Measurements from ENCODE around the gene C11orf86. TPM values are rescaled to one million over a fixed set of nuclear protein-coding genes. Genes with fewer than 3 reads are reported as not detected.

The C11orf86 gene
- total and polyA plus RNA-seq, 2 of the 8 experiments (the other 6 are each of a cell fraction or from before 2014, with no cell fraction given), result 0.91 to 0.97 TPM

GRCh38 chr11:67002921-67003411, 27.9 kb downstream of the C11orf86 start:
- Histone ChIP-seq H3K79me2 (ENCODE audit: control insufficient read depth in 1 of 2, insufficient read depth in 2 of 2, low read length in 2 of 2) (no peaks in the 10 kb centered on the region), H3K4me3 (ENCODE audit: extremely low read depth in 1 of 4, insufficient read depth in 2 of 4, low read depth in 3 of 4, low read length in 4 of 4) (peak overlapping the region in 1 of 4 experiments; percentile 26; a peak in 1 of 8 replicates), H4K20me1 (replicated peaks in 1 of 2; ENCODE audit: control insufficient read depth in 1 of 2, insufficient read depth in 2 of 2, low read length in 2 of 2) (no peaks in the 10 kb centered on the region), H3K14ac (ENCODE audit: insufficient read length) (no peak overlapping the region), H3K18ac (ENCODE audit: extremely low read depth, low read length) (peak overlapping the region; percentile 92; the same call in 1 of the 2 replicates), H2BK120ac (replicated peaks; ENCODE audit: low read depth, low read length) (no peak overlapping the region), H3K27me3 (replicated peaks in 1 of 4; ENCODE audit: control insufficient read depth in 3 of 4, extremely low read depth in 1 of 4, insufficient read depth in 3 of 4, low read length in 3 of 4) (no peaks in the 10 kb centered on the region), H3K79me1 (ENCODE audit: low read depth, low read length) (no peaks in the 10 kb centered on the region), H2BK20ac (ENCODE audit: low read length) (peak overlapping the region; percentile 84), H4K8ac (ENCODE audit: extremely low read depth, insufficient read depth, low read length) (peak overlapping the region; percentile 7; the same call in 1 of the 2 replicates), H2BK15ac (ENCODE audit: low read length) (peak overlapping the region; percentile 82; the same call in 1 of the 2 replicates), H2BK5ac (ENCODE audit: low read depth, low read length) (peak overlapping the region; percentile 98), H4K91ac (replicated peaks; ENCODE audit: insufficient read length, low read length) (peak overlapping the region; percentile 83), H3K27ac (ENCODE audit: low read depth, low read length) (peak overlapping the region; percentile 57; the same call in 1 of the 2 replicates), H3K23me2 (ENCODE audit: low read depth, low read length) (peaks cover 3% of the 10 kb centered on the region; the same call in 1 of the 2 replicates), H2AK5ac (ENCODE audit: low read depth, low read length) (no peak overlapping the region), H4K5ac (ENCODE audit: insufficient read length, low read depth, low read length) (no peak overlapping the region), H3K36me3 (ENCODE audit: control insufficient read depth in 2 of 4, insufficient read depth in 4 of 4, low read length in 3 of 4) (no peaks in the 10 kb centered on the region), H3K4me2 (ENCODE audit: insufficient read depth in 1 of 2, low read depth in 2 of 2, low read length in 2 of 2) (peak overlapping the region; percentile 31 to 59; a peak in 3 of 4 replicates), H2BK12ac (ENCODE audit: low read depth, low read length) (peak overlapping the region; percentile 100), H3K4ac (replicated peaks; ENCODE audit: insufficient read length, low read depth, low read length) (peak overlapping the region; percentile 41), H3K9me3 (ENCODE audit: insufficient read depth in 2 of 2, low read depth in 1 of 2, low read length in 1 of 2) (no peaks in the 10 kb centered on the region), H3K9ac (replicated peaks in 1 of 4; ENCODE audit: extremely low read depth in 1 of 4, low read depth in 3 of 4, low read length in 3 of 4) (no peak overlapping the region), H2AFZ (ENCODE audit: low read length) (no peak overlapping the region), H3K4me1 (replicated peaks in 1 of 4; ENCODE audit: control insufficient read depth in 3 of 4, insufficient read depth in 4 of 4, low read length in 3 of 4) (peaks cover 7 to 17% (median 12%) of the 10 kb centered on the region in 4 experiments), H3K23ac (ENCODE audit: insufficient read length) (no peak overlapping the region), H3K56ac (replicated peaks; ENCODE audit: insufficient read length, low read depth, low read length) (no peak overlapping the region)
- DNase-seq (ENCODE audit: low read depth in 1 of 2, low spot score in 2 of 2) (no peak), FAIRE-seq (no peak)
- 62% methylated on average over 5 of the region's 5 CpGs; no CpG with 5 or more reads in 1 of the 2 experiments for WGBS, 2 experiments (ENCODE audit: extremely low coverage in 1 of 2, insufficient coverage in 1 of 2, insufficient read length in 1 of 2, insufficient replicate concordance in 2 of 2, low coverage in 1 of 2, low lambda C conversion rate in 2 of 2, missing lambda C conversion rate in 1 of 2)
- ChIA-PET CTCF (ENCODE audit: partially characterized antibody) (interaction anchor here (1.4 to 3.6 kb wide), 3 partner anchors 17 to 50 kb away, joined by 5 to 9 read pairs (median 6); no protein-coding TSS in a partner anchor), POLR2A (ENCODE audit: partially characterized antibody) (interaction anchor here (1.7 kb wide), 1 partner anchor 13 kb away, joined by 7 read pairs; no protein-coding TSS in a partner anchor)
- TF ChIP-seq ATF2 (IDR thresholded peaks at IDR 0.05; ENCODE audit: low read length), result no peak
- no peak for TF ChIP-seq EGR1 (IDR thresholded peaks at IDR 0.05; ENCODE audit: borderline replicate concordance, low read depth, low read length)
- TF ChIP-seq FOSL1 (IDR thresholded peaks at IDR 0.05; ENCODE audit: insufficient read depth, low read depth, low read length), result no peak
- no peak for TF ChIP-seq MAX (IDR thresholded peaks at IDR 0.05)
- no peak for TF ChIP-seq USF2 (IDR thresholded peaks at IDR 0.05; ENCODE audit: low read length)
- no peak for TF ChIP-seq POU5F1 (IDR thresholded peaks at IDR 0.05; ENCODE audit: low read depth, low read length)
- no peak for TF ChIP-seq ATF3 (IDR thresholded peaks at IDR 0.05; ENCODE audit: insufficient read depth, low read depth, low read length)
- TF ChIP-seq NRF1 (IDR thresholded peaks at IDR 0.05; ENCODE audit: low read depth, low read length), result no peak
